Activated T-cell treated with anti-CD3 and anti-CD28 coated beads for 24 hours (primary cell): ENCODE measurements around the gene MEIKIN.

Experiments used
- DNase-seq: peaks from one replicate; pipeline ENCODE4 v3.0.0-alpha.2; 2020; ENCODE audit warnings: low read depth

MEIKIN gene, protein sequence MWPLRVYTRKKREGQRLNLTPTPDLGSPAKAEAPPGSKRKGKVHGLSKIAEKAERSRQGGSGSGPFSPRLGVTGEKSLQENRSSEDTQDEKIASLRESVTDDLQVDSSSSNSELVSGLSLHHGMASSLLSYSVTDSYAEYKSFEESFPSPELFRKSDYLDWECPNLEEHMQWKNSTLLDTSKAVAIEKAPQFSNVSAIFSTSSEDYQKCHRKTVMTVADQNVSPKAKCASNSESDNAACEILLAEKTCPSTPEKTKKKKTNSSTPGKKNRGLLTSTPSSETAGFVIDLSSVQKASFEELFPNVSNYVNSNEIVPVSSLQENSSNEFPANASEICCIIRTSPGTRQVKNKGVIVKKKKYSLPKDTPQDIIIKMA

DNA sequence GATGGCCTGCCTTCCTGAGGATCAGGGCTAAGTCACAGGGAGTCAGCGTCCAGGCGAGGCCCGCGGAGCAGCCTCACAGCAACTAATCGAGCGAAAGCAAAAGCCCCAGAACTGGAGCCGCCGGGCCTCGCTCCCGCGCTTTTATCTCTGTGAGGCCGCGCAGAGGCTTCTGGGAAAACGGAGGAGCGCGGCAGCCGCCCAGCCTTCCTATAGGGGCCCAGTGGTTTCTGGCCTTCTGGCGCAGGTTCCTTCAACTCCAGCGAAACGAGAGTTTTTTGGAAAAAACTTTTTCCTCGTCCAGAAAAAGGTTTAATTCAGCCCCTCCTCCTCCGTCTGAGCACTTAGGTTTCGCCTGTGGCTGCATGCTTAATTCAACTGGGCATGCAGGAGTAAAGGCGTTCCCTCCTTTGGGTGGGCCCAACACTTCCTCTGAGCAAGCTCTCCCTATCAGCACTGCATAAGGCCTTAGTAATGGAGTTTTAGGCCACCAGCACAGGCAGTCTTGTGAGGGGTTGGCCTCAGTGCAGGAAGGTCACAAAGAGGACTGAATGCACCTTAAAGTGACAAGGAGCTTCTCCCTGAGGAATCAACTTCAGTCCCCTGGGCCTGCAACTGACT, at the start of gene MEIKIN:
Gene MEIKIN (minus strand): TSS at position 113 of the 618 bp plus-strand sequence. CDS start 158 bp downstream, outside the sequence.
- DNase-seq, result no peak

DNA sequence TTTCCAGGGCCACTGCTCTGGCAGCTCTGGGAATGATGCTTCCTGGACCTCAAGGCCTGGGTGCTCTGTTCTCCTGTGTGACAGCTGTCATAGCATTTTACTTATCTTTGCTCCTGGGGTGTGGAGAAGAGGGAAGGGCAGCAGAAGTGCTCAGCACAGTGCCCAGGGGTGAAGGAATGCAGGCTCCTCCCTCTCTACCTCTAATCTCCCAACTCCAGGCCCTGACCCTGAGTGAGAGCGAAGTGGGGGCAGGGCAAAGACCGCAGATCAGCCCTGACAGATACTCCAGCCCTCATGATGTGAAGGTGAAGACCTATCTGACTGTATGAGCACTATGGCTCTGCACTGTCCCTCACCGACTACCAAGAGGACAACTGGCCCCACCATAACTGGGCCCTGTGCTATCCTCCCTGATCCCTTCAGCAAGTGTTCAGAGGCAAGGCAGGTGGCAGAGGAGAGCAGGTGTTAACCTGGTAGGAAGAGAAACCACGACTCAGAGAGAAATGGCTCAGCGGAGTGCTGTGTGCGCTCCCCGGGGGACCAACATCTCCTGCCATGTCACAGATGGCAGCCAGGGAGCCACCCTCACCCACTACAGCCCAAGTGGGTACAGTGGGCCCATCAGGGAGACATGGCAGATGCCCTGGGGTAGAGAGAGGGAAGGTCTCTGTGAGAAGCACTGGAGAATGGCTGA, 49.2 kb upstream of the MEIKIN start:
- no peak for DNase-seq

DNA sequence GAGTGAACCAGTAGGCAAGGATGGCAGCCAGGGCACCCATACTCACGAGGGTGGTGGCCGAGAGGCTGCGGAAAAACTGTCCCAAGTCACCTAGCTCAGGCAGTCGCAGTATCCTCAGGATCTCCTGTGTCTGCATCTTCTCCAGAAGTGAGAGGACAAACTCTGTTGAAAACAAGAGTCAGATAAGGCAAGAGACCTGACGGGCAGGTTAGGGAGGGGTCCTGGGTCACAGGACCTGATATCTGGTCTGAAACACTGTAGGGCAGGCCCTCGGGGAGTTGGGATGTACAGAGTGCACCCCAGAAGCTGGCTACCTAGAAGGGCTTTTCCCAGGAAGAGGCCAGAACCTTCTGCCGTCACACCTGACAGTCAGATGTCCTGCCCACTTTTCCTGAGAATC, 48.6 kb upstream of the MEIKIN start:
- no peak for DNase-seq

GRCh38 chr5:131993676-131994075, 48.2 kb upstream of the MEIKIN start:
- no peak for DNase-seq

DNA sequence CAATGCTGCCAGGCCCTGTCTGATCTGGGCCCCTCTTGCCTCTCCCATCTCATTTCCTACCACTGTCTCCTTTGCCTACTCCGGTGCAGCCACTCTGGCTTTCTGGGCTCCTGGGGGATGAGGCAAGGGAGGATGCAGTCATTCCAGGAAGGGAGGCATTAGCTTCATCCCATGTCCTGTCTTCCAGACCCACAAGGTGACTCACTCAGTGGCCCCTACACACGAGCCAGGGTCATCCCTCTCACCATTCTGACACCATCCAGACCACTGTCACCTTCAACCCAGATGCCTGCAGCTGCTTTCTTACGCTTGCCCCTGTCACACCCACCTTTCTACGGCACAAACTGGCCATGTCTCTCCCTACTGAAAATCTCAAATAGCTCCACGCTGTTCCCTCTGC, 46.9 kb upstream of the MEIKIN start:
- no peak for DNase-seq

GRCh38 chr5:131991593-131992324, 46.3 kb upstream of the MEIKIN start:
- DNase-seq, result no peak

DNA sequence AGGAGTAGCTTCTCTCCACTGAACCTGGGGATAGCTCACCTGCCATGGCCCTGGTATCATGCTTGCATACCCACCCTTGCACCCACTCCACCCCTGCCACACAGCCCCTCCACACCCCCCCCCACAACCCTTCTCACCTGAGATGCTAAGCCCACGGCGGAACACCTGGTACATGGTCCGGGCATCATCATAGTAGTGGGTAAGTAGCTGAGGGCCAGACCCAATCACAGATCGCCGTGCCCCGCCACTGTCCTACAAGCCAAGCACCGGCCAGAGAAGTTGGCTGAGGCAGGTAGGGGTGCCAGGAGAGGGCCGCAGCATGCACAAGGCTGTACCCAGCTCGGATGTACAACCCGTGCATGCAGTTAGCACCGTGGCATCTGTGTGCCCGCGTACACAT, 45.3 kb upstream of the MEIKIN start:
- no peak for DNase-seq

GRCh38 chr5:131988601-131989000, 43.1 kb upstream of the MEIKIN start:
- no peak for DNase-seq

GRCh38 chr5:131987251-131987650, 41.8 kb upstream of the MEIKIN start:
- DNase-seq, result no peak

DNA sequence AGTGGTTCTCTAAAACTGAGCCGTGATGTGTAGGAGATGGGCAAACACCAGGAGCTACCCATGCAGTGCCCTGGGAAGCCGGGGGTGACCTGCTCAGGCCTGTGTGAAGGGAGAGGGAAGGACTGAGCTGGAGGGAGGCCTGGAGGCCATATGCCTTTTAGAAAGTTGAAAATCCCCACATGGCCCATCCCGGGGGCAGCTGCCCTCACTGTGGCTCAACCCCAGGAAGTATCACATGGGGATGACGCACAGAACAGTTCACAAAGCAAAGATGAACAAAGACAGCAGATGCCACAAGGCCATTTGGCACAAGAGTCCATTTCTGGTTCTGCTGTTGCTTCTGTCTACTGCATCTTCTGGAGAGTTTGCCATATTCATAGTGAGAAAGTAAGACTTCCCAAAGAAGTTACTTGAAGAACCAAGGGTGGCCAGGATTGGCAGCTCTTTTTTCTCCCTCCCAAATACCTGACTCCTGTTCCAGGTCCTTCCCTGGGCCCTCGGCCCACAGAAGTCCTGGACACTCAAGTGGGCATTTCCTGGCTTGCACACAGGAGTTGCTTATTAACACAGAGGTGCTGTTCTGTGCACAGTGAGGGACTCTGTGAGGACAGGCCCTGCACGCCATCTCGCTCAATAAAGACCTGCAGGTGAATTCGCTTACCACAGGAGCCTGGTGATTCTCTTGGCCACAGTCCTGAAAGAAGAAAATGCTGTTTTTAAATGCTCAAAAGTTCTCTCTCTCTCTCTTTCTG, 40.9 kb upstream of the MEIKIN start:
- no peak for DNase-seq

- DNase-seq, result no peak
Measured at GRCh38 chr5:131984956-131985665, 39.6 kb upstream of the MEIKIN start.

DNA sequence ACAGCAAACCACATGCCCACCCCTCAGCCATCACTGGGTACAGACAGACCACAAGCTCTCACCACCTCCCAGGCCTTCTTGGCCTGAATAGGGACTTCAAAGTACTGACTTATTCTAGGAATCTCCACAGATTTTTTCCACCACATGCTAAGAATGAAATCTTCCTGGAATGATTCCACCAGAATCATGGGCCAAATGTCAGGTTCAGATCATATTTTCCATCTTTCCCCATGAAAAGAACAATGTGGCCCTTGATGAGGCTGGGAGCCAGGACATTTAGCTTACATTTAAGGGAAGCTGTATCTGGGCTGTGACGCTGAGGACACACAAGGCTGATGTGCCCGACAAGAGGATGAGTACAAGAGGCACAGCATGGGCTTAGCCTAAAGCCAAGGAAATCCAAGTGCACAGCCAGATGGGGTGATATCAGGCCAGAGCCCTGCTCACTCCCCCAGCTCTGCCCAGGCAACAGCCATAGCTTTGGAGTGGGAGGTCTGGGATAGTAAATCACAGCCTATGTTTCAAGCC, 37.8 kb upstream of the MEIKIN start:
- no peak for DNase-seq

- no peak for DNase-seq
Measured at GRCh38 chr5:131981516-131981915, 36.1 kb upstream of the MEIKIN start.

GRCh38 chr5:131980696-131981095, 35.2 kb upstream of the MEIKIN start:
- no peak for DNase-seq

DNA sequence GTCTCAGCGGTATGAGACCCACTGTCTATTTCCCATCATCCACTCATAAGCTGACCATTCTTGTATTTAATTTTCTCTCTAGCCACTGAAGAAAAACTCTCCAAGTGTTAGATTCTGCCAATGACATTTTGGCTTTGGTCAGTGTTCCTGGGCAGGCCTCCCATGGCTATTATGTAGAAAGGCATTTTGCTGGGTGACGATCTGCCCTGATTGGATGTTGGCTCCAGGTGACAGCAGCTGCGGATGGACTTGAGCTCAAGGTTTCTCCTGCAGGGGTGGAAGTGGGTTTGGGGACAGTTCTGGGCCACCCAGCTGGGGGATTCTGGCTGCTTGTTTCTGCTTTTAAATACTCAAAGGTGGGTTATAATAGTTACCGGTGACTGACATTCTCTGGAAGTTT, 34.4 kb upstream of the MEIKIN start:
- DNase-seq, result no peak

DNA sequence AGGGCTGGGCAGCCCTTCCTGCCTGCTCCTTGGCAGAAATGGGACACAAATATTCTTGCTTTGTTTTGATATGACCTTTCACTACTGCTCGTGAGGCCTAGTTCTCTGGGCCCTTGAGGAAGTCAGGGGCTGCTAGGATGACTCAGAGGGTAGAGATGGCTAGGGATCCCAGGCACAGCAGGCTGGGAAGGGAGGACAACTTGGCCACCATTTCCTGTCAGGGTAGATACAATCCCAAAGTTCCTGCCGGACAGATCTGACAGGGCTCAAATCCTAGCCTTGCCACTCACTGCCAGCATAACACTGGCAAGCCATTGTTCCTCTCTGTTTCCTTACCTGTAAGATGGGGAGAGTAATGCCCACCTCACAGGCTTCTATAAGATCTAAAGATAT, 31.7 kb upstream of the MEIKIN start:
- DNase-seq, result no peak

- DNase-seq, result no peak
Measured at GRCh38 chr5:131976414-131977211, 31.1 kb upstream of the MEIKIN start.

GRCh38 chr5:131974956-131975726, 29.7 kb upstream of the MEIKIN start:
- no peak for DNase-seq

GRCh38 chr5:131974622-131974955, 29.1 kb upstream of the MEIKIN start:
- DNase-seq, result no peak
